ENCODE measurements around the gene EXOC7. TPM values are rescaled to one million over a fixed set of nuclear protein-coding genes. Genes with fewer than 3 reads are reported as not detected.

EXOC7 gene
- total RNA-seq, 2 experiments from 2014 or later, result 122 to 173 TPM

DNA sequence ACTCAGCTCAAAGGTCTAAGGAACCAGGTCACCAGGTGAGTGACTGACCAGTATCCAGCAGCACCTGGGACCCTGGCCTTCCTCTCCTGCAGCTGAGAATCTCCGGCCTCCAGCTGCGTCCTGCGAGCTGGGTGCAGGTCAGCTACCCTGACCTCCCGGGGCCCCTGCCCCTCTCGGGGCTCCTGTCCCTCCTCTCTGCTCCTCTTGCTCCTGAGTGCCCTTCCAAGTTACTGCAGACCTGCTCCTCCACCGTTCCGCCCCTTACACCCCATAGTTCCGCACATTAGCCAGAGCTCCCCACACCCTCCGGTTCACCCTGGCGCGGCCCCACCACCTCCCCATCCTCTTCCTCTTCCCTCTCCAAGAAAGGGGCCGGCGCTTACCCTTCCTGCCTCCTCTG, 26.9 kb upstream of the EXOC7 start:
- intact Hi-C loops (cut with micrococcal nuclease; ENCODE audit: unreplicated experiment), result no loop called here
- POLR2A ChIA-PET, result interaction anchor here (0.9 kb wide), 1 partner anchor 133 kb away, joined by 4 read pairs; no protein-coding TSS in a partner anchor

DNA sequence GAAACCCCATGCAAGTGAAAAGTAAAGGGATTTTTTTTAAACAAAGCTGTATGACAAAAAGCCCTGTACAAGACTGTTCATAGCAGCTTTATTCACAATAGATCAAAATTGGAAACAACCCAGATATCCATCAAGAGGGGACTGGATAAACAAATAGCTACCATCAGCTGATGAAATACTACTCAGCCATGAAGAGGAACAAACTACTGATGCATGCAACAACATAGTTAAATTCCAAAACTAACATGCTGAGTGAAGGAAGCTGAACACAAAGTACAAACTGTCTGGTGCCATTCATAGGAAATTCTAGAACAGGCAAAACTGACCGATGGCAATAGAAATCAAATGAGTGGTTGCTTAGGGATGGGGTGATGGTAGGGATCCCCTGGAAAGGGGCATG, 22.3 kb upstream of the EXOC7 start:
- peaks cover 13% of the 10 kb centered on the region for H3K4me1 ChIP-seq (ENCODE audit: insufficient read depth, low read length, poor library complexity, severe bottlenecking)
- no peaks in the 10 kb centered on the region for H3K36me3 ChIP-seq (ENCODE audit: insufficient read depth, low read length)
- H3K9me3 ChIP-seq (ENCODE audit: low read length), result no peaks in the 10 kb centered on the region
- no peak overlapping the region for H2AFZ ChIP-seq (ENCODE audit: low read length)
- H3K79me2 ChIP-seq (ENCODE audit: insufficient read depth, low read depth, low read length), result no peaks in the 10 kb centered on the region
- H3K27ac ChIP-seq (ENCODE audit: low read depth, low read length, poor library complexity, severe bottlenecking), result no peak overlapping the region
- no peaks in the 10 kb centered on the region for H4K20me1 ChIP-seq (ENCODE audit: insufficient read depth, low read length)
- no peak overlapping the region for H3K4me2 ChIP-seq (ENCODE audit: low read length)
- H3K4me3 ChIP-seq (ENCODE audit: low read depth, low read length, poor library complexity, severe bottlenecking), result no peak overlapping the region
- H3K9me2 ChIP-seq (ENCODE audit: insufficient read depth, low read length), result no peaks in the 10 kb centered on the region
- DNase-seq (ENCODE audit: low spot score), result no peak
- intact Hi-C loops (cut with micrococcal nuclease; ENCODE audit: unreplicated experiment), result no loop called here
- ChIA-PET POLR2A (interaction anchor here (0.6 to 2.9 kb wide), 5 partner anchors 24 to 121 kb away, joined by 3 to 9 read pairs (median 5); no protein-coding TSS in a partner anchor), CTCF (ENCODE audit: unreplicated experiment) (interaction anchor here (1.1 to 1.6 kb wide), 3 partner anchors 27 to 173 kb away, joined by 3 to 8 read pairs (median 3); no protein-coding TSS in a partner anchor)
- TF ChIP-seq, protein P1, sequence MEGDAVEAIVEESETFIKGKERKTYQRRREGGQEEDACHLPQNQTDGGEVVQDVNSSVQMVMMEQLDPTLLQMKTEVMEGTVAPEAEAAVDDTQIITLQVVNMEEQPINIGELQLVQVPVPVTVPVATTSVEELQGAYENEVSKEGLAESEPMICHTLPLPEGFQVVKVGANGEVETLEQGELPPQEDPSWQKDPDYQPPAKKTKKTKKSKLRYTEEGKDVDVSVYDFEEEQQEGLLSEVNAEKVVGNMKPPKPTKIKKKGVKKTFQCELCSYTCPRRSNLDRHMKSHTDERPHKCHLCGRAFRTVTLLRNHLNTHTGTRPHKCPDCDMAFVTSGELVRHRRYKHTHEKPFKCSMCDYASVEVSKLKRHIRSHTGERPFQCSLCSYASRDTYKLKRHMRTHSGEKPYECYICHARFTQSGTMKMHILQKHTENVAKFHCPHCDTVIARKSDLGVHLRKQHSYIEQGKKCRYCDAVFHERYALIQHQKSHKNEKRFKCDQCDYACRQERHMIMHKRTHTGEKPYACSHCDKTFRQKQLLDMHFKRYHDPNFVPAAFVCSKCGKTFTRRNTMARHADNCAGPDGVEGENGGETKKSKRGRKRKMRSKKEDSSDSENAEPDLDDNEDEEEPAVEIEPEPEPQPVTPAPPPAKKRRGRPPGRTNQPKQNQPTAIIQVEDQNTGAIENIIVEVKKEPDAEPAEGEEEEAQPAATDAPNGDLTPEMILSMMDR (conservative IDR thresholded peaks at IDR 0.05; ENCODE audit: low read length), result no peak
- BruUV-seq (replicated peaks), result no TSS peak

More for the DNA sequence above, 26.9 kb upstream of the EXOC7 start:
- no peak overlapping the region for H3K4me3 ChIP-seq (ENCODE audit: low read depth, low read length, poor library complexity, severe bottlenecking)
- BruUV-seq (replicated peaks), result no TSS peak
- TF ChIP-seq EZH2phosphoT487 (IDR thresholded peaks at IDR 0.05; ENCODE audit: borderline replicate concordance, low read depth, low read length), result no peak
- no peaks in the 10 kb centered on the region for H3K36me3 ChIP-seq (ENCODE audit: insufficient read depth, low read length)
- no peaks in the 10 kb centered on the region for H3K9me3 ChIP-seq (ENCODE audit: low read length)
- no peaks in the 10 kb centered on the region for H3K79me2 ChIP-seq (ENCODE audit: insufficient read depth, low read depth, low read length)
- H3K27ac ChIP-seq (ENCODE audit: low read depth, low read length, poor library complexity, severe bottlenecking), result no peak overlapping the region
- H2AFZ ChIP-seq (ENCODE audit: low read length), result no peak overlapping the region
- H4K20me1 ChIP-seq (ENCODE audit: insufficient read depth, low read length), result no peaks in the 10 kb centered on the region
- CTCF ChIA-PET (ENCODE audit: unreplicated experiment), result interaction anchor here (0.6 kb wide), 1 partner anchor 18 kb away, joined by 3 read pairs; no protein-coding TSS in a partner anchor
- no peak for DNase-seq (ENCODE audit: low spot score)
- H3K4me2 ChIP-seq (ENCODE audit: low read length), result no peak overlapping the region
- peaks cover 19% of the 10 kb centered on the region for H3K4me1 ChIP-seq (ENCODE audit: insufficient read depth, low read length, poor library complexity, severe bottlenecking)
- H3K9me2 ChIP-seq (ENCODE audit: insufficient read depth, low read length), result no peaks in the 10 kb centered on the region

DNA sequence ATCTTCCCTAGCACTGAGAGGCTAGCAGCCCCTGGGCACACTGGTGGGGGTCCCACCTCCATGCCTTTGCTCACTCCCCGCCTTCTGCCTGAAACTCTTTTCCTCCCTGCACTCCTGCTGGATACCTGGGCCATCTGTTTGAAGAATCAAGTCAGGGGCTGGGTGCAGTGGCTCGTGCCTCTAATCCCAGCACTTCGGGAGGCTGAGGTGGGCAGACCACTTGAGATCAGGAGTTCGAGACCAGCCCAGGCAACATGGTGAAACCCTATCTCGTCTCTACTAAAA, 21.7 kb upstream of the EXOC7 start:
- POLR2A ChIA-PET, result interaction anchor here (1.0 to 2.9 kb wide), 4 partner anchors 51 to 66 kb away, joined by 3 to 9 read pairs (median 4); no protein-coding TSS in a partner anchor
- CTCF ChIA-PET (ENCODE audit: unreplicated experiment), result interaction anchor here (1.3 kb wide), 1 partner anchor 28 kb away, joined by 3 read pairs; no protein-coding TSS in a partner anchor
- no peaks in the 10 kb centered on the region for H4K20me1 ChIP-seq (ENCODE audit: insufficient read depth, low read length)
- peaks cover 19% of the 10 kb centered on the region for H3K4me1 ChIP-seq (ENCODE audit: insufficient read depth, low read length, poor library complexity, severe bottlenecking)
- no peak for DNase-seq (ENCODE audit: low spot score)
- no peak overlapping the region for H3K4me2 ChIP-seq (ENCODE audit: low read length)
- H2AFZ ChIP-seq (ENCODE audit: low read length), result no peak overlapping the region
- H3K27ac ChIP-seq (ENCODE audit: low read depth, low read length, poor library complexity, severe bottlenecking), result no peak overlapping the region
- no TSS peak for BruUV-seq (replicated peaks)
- H3K79me2 ChIP-seq (ENCODE audit: insufficient read depth, low read depth, low read length), result no peaks in the 10 kb centered on the region
- no peaks in the 10 kb centered on the region for H3K36me3 ChIP-seq (ENCODE audit: insufficient read depth, low read length)
- H3K4me3 ChIP-seq (ENCODE audit: low read depth, low read length, poor library complexity, severe bottlenecking), result no peak overlapping the region
- H3K9me3 ChIP-seq (ENCODE audit: low read length), result no peaks in the 10 kb centered on the region
- H3K9me2 ChIP-seq (ENCODE audit: insufficient read depth, low read length), result no peaks in the 10 kb centered on the region
- intact Hi-C loops (cut with micrococcal nuclease; ENCODE audit: unreplicated experiment), result no loop called here
- TF ChIP-seq, protein P1 (conservative IDR thresholded peaks at IDR 0.05; ENCODE audit: low read length), result peak; percentile 2; the same call in 1 of the 2 replicates
- TF ChIP-seq EZH2phosphoT487 (IDR thresholded peaks at IDR 0.05; ENCODE audit: borderline replicate concordance, low read depth, low read length), result no peak

Data from OCI-LY7 (cell line).